ENCODE measurements around the gene GGT5. TPM values are rescaled to one million over a fixed set of nuclear protein-coding genes. Genes with fewer than 3 reads are reported as not detected.
"Not testable (repeated sequence)": the region's sequence is repeated elsewhere in the genome, so short reads cannot be mapped to it uniquely, and the experiment has no call there.

Gene GGT5
- total RNA-seq, 4 donors from 2014 or later, result 35.8 to 156 (median 83.7) TPM

DNA sequence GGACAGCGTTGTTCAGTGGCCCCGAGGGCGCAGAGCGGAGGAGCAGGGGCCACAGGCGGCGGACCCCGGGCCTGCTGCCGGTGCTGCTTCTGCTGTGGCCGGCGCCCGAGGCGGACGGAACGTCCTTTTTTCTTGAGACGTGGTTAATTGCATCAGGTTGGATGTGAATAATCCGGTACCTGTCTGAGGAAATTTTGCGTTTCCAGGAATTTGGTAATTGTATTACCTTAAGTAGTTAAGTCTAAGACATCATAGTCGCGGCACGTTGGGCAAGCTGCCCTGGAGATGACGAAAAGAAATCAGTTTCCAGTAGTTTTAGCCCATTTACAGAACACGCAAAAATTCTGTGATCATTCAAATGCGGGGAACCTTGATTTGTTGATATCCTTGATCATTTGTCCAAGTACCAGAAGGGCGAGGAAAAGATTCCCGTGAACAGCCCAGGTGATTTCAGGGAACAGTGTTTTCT, 26.5 kb upstream of the GGT5 start:
- no peaks in the 10 kb centered on the region for H3K36me3 ChIP-seq
- DNase-seq (ENCODE audit: low spot score in 2 of 2), result peak in 1 of 2 donors; percentile 52
- WGBS, 2 donors, result 1% methylated on average over 22 to 25 of the region's 25 CpGs
- peak overlapping the region; percentile 65 to 98 (median 96) for H3K27ac ChIP-seq
- H3K4me3 ChIP-seq, result peak overlapping the region; percentile 64 to 99 (median 96)
- no peaks in the 10 kb centered on the region for H3K9me3 ChIP-seq
- no peaks in the 10 kb centered on the region for H3K27me3 ChIP-seq
- peaks cover 0 to 35% (median 23%) of the 10 kb centered on the region in 4 donors for H3K4me1 ChIP-seq
- TF ChIP-seq POLR2A (IDR thresholded peaks at IDR 0.05) (no peak), EP300 (IDR thresholded peaks at IDR 0.05) (no peak), CTCF (IDR thresholded peaks at IDR 0.05) (no peak)

DNA sequence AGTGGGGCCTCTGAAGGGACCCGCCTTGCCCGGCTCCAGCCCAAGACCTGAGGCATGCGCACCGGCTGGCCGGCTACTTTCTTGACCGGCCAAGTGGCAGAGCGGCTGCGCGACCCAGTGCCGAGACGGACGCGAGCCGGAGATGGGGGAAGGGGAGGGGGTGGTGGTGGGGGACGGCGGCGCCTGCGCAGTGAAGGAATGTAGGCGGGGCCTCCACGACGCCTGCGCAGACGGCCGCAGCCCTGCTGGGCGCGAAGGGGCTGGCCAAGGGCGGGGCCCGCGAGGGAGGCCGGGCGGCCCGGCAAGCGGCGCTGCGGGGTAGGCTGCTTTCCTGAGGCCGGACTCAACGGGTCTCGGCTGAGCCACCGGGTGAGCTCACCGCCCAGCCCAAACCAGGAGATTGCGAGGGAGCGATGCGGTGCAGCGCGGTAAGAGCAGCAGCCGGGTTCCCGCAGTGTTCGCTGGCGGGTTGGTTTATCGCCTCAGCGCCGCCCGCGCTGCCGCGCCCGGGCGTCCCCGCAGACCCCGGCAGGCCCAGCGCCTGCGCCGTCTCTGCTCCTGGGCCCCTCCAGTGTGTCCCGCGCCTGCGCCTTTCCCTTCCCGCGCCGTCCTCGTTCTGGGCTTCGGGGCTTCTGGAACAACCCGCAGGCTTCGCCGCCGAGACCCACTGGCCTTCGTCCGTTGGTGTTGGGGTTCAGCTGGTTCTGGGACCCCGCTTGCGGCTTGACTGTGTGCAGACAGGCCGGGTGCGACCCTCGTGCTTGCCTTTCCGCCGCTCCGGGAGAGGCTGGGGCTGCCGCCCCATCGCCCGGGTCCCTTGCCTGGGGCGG, 25.9 kb upstream of the GGT5 start, which contains the start of gene SPECC1L:
TSS of gene SPECC1L (plus strand) at position 276 of the 830 bp plus-strand sequence. CDS start 31,401 bp downstream, outside the sequence.
- H3K4me3 ChIP-seq, result peak within 1 kb of the TSS; percentile 64 to 99 (median 96)
- H3K4me1 ChIP-seq, result peaks cover 0 to 35% (median 23%) of the 10 kb centered on the region in 4 donors
- peak within 1 kb of the TSS; percentile 65 to 98 (median 96) for H3K27ac ChIP-seq
- no peaks in the 10 kb centered on the region for H3K36me3 ChIP-seq
- DNase-seq (ENCODE audit: low spot score in 2 of 2), result peak; percentile 85
- H3K9me3 ChIP-seq, result no peaks in the 10 kb centered on the region
- TF ChIP-seq EP300 (IDR thresholded peaks at IDR 0.05), result peak; percentile 41 to 93
- peak in 2 of 5 experiments; percentile 31 to 53 for TF ChIP-seq CTCF (IDR thresholded peaks at IDR 0.05)
- TF ChIP-seq POLR2A (IDR thresholded peaks at IDR 0.05), result peak; percentile 92 to 98
- 0 to 1% methylated on average over 43 to 46 of the region's 89 CpGs for WGBS, 2 donors
- H3K27me3 ChIP-seq, result no peaks in the 10 kb centered on the region

- DNase-seq (ENCODE audit: low spot score in 2 of 2); H3K36me3 ChIP-seq; H3K27me3 ChIP-seq; H3K9me3 ChIP-seq; H3K4me3 ChIP-seq; H3K27ac ChIP-seq: not testable (repeated sequence)
- H3K4me1 ChIP-seq, result peaks cover 0 to 13% (median under 1%) of the 10 kb centered on the region in 4 donors
- 87 to 97% methylated on average over 6 of the region's 6 CpGs for WGBS, 2 donors
Measured at GRCh38 chr22:24266495-24266894, 21.6 kb upstream of the GGT5 start.

DNA sequence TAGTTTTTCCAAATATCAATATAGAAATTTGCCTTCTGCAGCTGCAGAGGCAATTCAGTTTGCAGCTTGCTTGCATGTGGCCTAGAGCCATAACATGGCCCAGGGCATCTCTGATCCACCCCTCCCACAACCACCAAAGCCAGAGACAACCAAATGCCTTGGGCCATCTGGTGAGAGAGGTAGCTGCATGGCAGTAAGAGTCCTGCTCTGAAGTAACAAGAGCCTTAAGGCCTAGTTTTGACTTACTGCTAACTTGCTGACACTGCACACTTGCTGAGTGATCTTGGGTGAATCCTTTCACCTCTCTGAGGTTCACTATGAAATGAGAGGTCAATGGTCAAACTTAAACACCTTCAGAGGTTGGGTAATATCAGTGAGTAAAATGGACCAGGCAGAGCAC, 20.9 kb upstream of the GGT5 start:
- H3K4me3 ChIP-seq, result no peak overlapping the region
- no peaks in the 10 kb centered on the region for H3K9me3 ChIP-seq
- H3K27ac ChIP-seq, result no peak overlapping the region
- DNase-seq (ENCODE audit: low spot score in 2 of 2), result no peak
- TF ChIP-seq POLR2A (IDR thresholded peaks at IDR 0.05) (no peak), EP300 (IDR thresholded peaks at IDR 0.05) (no peak), CTCF (IDR thresholded peaks at IDR 0.05) (no peak)
- no peaks in the 10 kb centered on the region for H3K36me3 ChIP-seq
- no peaks in the 10 kb centered on the region for H3K27me3 ChIP-seq
- peaks cover 0 to 13% (median 0%) of the 10 kb centered on the region in 4 donors for H3K4me1 ChIP-seq

- DNase-seq (ENCODE audit: low spot score in 2 of 2); H3K36me3 ChIP-seq; H3K4me3 ChIP-seq; H3K27me3 ChIP-seq; H3K9me3 ChIP-seq: not testable (repeated sequence)
- peaks cover 0 to 13% (median 0%) of the 10 kb centered on the region in 4 donors for H3K4me1 ChIP-seq
- 20 to 70% methylated on average over 2 to 4 of the region's 9 CpGs for WGBS, 2 donors
- H3K27ac ChIP-seq, result peak overlapping the region in 1 of 4 donors; percentile 3
Measured at GRCh38 chr22:24264329-24264896, 19.5 kb upstream of the GGT5 start.

DNA sequence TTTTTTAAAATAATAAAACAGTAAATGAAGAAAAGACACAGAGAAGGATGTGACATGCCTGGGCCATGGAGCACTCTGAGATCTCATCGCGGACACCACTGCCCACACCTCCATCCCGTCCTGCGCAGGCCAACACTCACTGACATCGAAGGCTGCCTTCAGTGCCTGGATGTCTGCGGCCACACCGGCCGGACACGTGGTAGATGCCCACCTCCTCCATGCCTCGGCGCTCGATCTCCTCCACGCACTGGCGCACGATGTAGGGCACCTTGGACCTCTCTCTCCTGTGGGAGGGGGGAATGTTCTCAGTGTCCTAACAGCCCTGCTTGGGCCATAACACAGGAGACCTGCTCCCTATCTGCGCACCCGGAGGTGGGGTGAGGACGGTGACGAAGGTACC, 18.6 kb upstream of the GGT5 start:
- peaks cover 0 to 13% (median 0%) of the 10 kb centered on the region in 4 donors for H3K4me1 ChIP-seq
- DNase-seq (ENCODE audit: low spot score in 2 of 2); H3K4me3 ChIP-seq; H3K27ac ChIP-seq; H3K9me3 ChIP-seq; H3K27me3 ChIP-seq; H3K36me3 ChIP-seq: not testable (repeated sequence)
- 91 to 95% methylated on average over 16 to 19 of the region's 19 CpGs for WGBS, 2 donors

- H3K27me3 ChIP-seq; H3K36me3 ChIP-seq; H3K4me3 ChIP-seq; DNase-seq (ENCODE audit: low spot score in 2 of 2); H3K27ac ChIP-seq; H3K9me3 ChIP-seq: not testable (repeated sequence)
- H3K4me1 ChIP-seq, result peaks cover 0 to 13% (median 0%) of the 10 kb centered on the region in 4 donors
- WGBS, 2 donors, result 95 to 96% methylated on average over 17 to 18 of the region's 18 CpGs
Measured at GRCh38 chr22:24262185-24262749, 17.4 kb upstream of the GGT5 start.

All from tibial nerve (tissue), 4 donors.